Uterus (tissue), 4 donors: ENCODE results near the gene CENPW. TPM values are rescaled to one million over a fixed set of nuclear protein-coding genes. Genes with fewer than 3 reads are reported as not detected.

Experiments
- DNase-seq, 2 donors: peaks; one replicate each; pipeline ENCODE4 v3.0.0-alpha.2; 2019 to 2020
- H3K27ac ChIP-seq, 2 donors: fragments of 200-600 bp; sonication (generic); 1 replicate in 1 of 2; 2 replicates in 1 of 2; pipeline ENCODE4 v1.5.1; 2016 to 2018
- H3K27me3 ChIP-seq, 2 donors: fragments of 200-600 bp; sonication (generic); one replicate each; pipeline ENCODE4 v1.5.1; 2018 to 2019; ENCODE audit warnings: control low read depth in 1 of 2
- H3K36me3 ChIP-seq, 2 donors: fragments of 200-600 bp; sonication (generic); one replicate each; pipeline ENCODE4 v1.5.1; 2019; ENCODE audit warnings: control low read depth in 1 of 2
- H3K4me1 ChIP-seq, 2 donors: fragments of 200-600 bp; sonication (generic); one replicate each; pipeline ENCODE4 v1.5.1; 2018 to 2019; ENCODE audit warnings: control low read depth in 1 of 2
- H3K4me3 ChIP-seq, 2 donors: fragments of 200-600 bp; sonication (generic); 1 replicate in 1 of 2; 2 replicates in 1 of 2; pipeline ENCODE4 v1.5.1; 2018 to 2019; ENCODE audit warnings: mild to moderate bottlenecking in 1 of 2
- H3K9me3 ChIP-seq, 2 donors: fragments of 200-600 bp; sonication (generic); one replicate each; pipeline ENCODE4 v1.5.1; 2019; ENCODE audit warnings: control low read depth in 1 of 2
- POLR2A ChIP-seq, 2 donors: fragments of 450-650 bp; IDR thresholded peaks; one replicate each; pipeline ENCODE4 v1.6.1; 2016; ENCODE audit warnings: antibody characterized with exemption in 2 of 2, mild to moderate bottlenecking in 1 of 2, moderate library complexity in 1 of 2
- intact Hi-C: fragments of 100-400 bp; cut with DNase I; formaldehyde crosslinking; loops from one replicate; pipeline ENCODE4 v1.15.1; 2023; ENCODE audit warnings: low total_unique reads
- total RNA-seq, 4 donors: library from RNA; depleted of rRNA in 3 of 4; stranded (reverse); fragments of >200 nt in 3 of 4; gene quantifications; one replicate each; pipeline versions ENCODE4 v1.1.0 to v1.2.4, GENCODE V29; 2014 to 2023
- TF ChIP-seq, protein P1 (sequence below), 4 experiments: fragments of 200-600 bp in 2 of 4; fragments of 450-650 bp in 2 of 4; sonication (generic) in 2 of 4; IDR thresholded peaks; one replicate each; pipeline ENCODE4 v1.5.1; 2016 to 2019; ENCODE audit warnings: antibody characterized with exemption in 4 of 4, mild to moderate bottlenecking in 2 of 4, moderate library complexity in 1 of 4
- donor health status: DM: yes; HTN: yes; CAD: no.

Gene CENPW
- total RNA-seq, 4 donors from 2014 or later: 12.2 to 13.4 TPM; not detected in 2

DNA sequence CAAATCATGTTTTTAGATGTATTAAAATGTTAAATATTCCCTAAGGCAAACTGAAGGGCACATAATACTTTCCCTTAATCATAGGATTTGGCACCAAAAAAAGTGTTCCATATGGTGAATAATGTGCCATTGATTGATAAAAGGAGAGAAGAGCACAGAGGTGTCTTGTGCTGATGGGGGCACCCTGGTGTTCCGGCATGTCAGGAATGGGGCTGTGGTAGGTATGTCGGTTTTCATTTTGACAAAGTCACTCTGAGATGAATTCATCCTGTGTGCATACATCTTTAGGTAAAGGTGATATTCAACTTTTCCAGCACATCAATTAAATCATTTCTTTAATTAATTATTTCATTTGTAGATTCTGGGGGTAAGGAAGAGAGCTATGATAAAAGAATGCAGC lies 36.8 kb downstream of the CENPW start:
- TF ChIP-seq, protein P1, sequence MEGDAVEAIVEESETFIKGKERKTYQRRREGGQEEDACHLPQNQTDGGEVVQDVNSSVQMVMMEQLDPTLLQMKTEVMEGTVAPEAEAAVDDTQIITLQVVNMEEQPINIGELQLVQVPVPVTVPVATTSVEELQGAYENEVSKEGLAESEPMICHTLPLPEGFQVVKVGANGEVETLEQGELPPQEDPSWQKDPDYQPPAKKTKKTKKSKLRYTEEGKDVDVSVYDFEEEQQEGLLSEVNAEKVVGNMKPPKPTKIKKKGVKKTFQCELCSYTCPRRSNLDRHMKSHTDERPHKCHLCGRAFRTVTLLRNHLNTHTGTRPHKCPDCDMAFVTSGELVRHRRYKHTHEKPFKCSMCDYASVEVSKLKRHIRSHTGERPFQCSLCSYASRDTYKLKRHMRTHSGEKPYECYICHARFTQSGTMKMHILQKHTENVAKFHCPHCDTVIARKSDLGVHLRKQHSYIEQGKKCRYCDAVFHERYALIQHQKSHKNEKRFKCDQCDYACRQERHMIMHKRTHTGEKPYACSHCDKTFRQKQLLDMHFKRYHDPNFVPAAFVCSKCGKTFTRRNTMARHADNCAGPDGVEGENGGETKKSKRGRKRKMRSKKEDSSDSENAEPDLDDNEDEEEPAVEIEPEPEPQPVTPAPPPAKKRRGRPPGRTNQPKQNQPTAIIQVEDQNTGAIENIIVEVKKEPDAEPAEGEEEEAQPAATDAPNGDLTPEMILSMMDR (IDR thresholded peaks at IDR 0.05): no peak
- no peak for TF ChIP-seq POLR2A (IDR thresholded peaks at IDR 0.05)
- H3K27ac ChIP-seq: no peak overlapping the region
- intact Hi-C loops: no loop called here
- no peaks in the 10 kb centered on the region for H3K9me3 ChIP-seq
- no peak for DNase-seq
- no peak overlapping the region for H3K4me3 ChIP-seq
- no peaks in the 10 kb centered on the region for H3K36me3 ChIP-seq
- H3K27me3 ChIP-seq: no peaks in the 10 kb centered on the region
- no peaks in the 10 kb centered on the region for H3K4me1 ChIP-seq

DNA sequence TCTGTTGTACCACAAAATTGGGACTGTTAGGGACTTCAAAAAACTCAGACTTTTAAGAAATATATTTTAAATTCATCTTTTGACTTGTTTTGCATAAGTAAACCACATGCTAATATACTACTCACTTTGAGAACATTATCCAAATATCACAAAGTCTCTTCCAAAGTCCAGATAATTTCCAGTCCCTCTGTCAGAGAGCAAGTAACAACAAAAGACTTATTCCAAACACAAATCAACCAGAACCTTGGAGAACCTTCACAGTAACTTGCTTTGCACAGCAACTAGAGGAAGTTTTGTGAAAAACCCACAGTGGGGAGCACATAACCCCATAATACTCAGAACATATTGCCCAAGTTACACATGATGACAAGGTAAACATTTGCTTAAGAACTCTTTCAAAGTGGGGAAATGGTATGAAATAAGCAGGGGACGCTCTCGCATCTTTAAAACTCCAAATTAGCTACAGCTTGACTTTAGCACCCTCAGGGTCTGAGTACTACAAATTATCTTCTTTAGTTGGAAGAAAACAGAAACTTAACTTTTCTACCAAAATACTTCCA lies 37.8 kb downstream of the CENPW start:
- intact Hi-C loops: no loop called here
- no peaks in the 10 kb centered on the region for H3K27me3 ChIP-seq

DNA sequence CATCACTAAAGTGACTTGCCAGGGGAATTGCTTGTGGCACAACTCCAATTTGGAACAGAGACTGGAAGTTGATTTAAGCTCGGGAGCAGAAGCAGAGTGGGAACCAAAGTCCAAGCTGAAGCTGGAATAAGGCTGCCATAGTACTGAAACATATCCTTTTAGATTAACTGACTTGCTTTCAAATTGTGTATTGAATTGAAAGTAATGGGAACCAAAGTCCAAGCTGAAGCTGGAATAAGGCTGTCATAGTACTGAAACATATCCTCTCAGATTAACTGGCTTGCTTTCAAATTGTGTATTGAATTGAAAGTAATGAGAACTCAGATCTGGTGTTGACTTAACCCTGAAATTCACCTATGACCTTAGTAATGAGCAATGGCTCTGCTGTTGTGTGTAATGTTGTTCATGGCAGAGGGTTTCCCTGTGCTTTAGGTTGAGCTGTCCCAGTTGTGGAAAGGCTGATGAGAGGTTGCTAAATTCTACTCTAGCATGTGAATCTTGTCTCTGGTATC lies 40.2 kb downstream of the CENPW start:
- Histone ChIP-seq H3K9me3 (no peaks in the 10 kb centered on the region), H3K4me1 (no peaks in the 10 kb centered on the region), H3K27ac (no peak overlapping the region), H3K36me3 (no peaks in the 10 kb centered on the region), H3K4me3 (no peak overlapping the region), H3K27me3 (no peaks in the 10 kb centered on the region)
- no peak for TF ChIP-seq POLR2A (IDR thresholded peaks at IDR 0.05)
- TF ChIP-seq, protein P1 (IDR thresholded peaks at IDR 0.05): no peak
- intact Hi-C loops: no loop called here
- no peak for DNase-seq

More for the DNA sequence above, 37.8 kb downstream of the CENPW start:
- TF ChIP-seq, protein P1 (IDR thresholded peaks at IDR 0.05): no peak
- TF ChIP-seq POLR2A (IDR thresholded peaks at IDR 0.05): no peak
- Histone ChIP-seq H3K27ac (peak overlapping the region in 1 of 2 donors; percentile 29), H3K9me3 (no peaks in the 10 kb centered on the region), H3K36me3 (no peaks in the 10 kb centered on the region), H3K4me1 (no peaks in the 10 kb centered on the region), H3K4me3 (no peak overlapping the region)
- no peak for DNase-seq

DNA sequence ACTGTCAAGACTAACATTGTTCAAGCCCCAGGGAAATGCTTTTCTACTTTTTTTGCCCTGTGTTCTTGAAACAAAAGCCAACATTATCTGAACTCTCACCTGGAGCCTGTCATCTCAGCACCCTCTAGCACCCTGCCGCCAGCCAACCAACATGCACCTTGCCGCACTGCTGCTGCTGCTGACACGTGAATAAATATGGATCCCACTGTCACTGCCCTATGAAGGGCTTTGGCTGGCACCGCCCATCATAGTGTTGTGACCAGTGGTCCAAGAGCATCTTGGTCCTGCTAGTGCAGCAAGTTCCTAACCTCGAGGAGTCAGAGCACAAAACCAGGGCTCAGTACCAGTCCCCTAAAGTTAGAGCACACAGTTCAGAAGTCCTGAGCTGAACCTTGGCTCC lies 41.6 kb downstream of the CENPW start:
- H3K27me3 ChIP-seq: no peaks in the 10 kb centered on the region
- TF ChIP-seq, protein P1 (IDR thresholded peaks at IDR 0.05): no peak
- TF ChIP-seq POLR2A (IDR thresholded peaks at IDR 0.05): no peak
- no peaks in the 10 kb centered on the region for H3K4me1 ChIP-seq
- intact Hi-C loops: no loop called here
- no peak overlapping the region for H3K4me3 ChIP-seq
- no peak overlapping the region for H3K27ac ChIP-seq
- H3K9me3 ChIP-seq: no peaks in the 10 kb centered on the region
- DNase-seq: no peak
- no peaks in the 10 kb centered on the region for H3K36me3 ChIP-seq

DNA sequence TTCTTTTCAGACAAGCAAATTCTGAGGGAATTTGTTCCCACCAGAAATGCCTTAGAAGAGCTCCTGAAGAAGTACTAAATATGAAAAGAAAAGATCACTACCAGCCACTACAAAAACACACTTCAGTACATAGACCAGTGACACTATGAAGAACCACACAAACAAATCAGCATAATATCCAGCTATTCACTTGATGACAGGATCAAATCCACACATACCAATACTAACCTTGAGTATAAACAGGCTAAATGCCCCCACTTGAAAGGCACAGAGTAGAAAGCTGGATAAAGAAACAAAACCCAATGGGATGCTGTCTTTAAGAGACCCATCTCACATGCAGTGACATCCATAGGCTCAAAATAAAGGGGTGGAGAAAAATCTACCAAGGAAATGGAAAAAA lies 43.3 kb downstream of the CENPW start:
- intact Hi-C loops: no loop called here
- Histone ChIP-seq H3K27ac (no peak overlapping the region), H3K4me3 (no peak overlapping the region), H3K4me1 (no peaks in the 10 kb centered on the region), H3K27me3 (no peaks in the 10 kb centered on the region), H3K9me3 (no peaks in the 10 kb centered on the region), H3K36me3 (no peaks in the 10 kb centered on the region)
- TF ChIP-seq POLR2A (IDR thresholded peaks at IDR 0.05): no peak
- TF ChIP-seq, protein P1 (IDR thresholded peaks at IDR 0.05): no peak
- DNase-seq: no peak
